Heart right ventricle (tissue), 16 donors: ENCODE data around the gene WDPCP. TPM values are rescaled to one million over a fixed set of nuclear protein-coding genes. Genes with fewer than 3 reads are reported as not detected.

ENCODE experiments used
- ATAC-seq, 8 donors: fragments of 200-7000 bp; cut with Tn5 transposase; one replicate each; pipeline ENCODE4 v1.9.1; 2020; ENCODE audit warnings: mild to moderate bottlenecking in 8 of 8, moderate library complexity in 8 of 8, moderate number of reproducible peaks in 1 of 8
- DNase-seq, 2 donors: peaks; one replicate each; pipeline ENCODE4 v3.0.0-alpha.2; 2020
- H3K27ac ChIP-seq, 10 donors: fragments of 200-600 bp; sonication (generic) in 2 of 10; one replicate each; pipeline versions ENCODE4 v1.5.0 to v1.8.0; 2020 to 2022; ENCODE audit warnings: mild to moderate bottlenecking in 3 of 10
- H3K27me3 ChIP-seq, 7 donors: fragments of 200-600 bp; one replicate each; pipeline ENCODE4 v1.8.0; 2021 to 2022; ENCODE audit warnings: mild to moderate bottlenecking in 2 of 7
- H3K36me3 ChIP-seq, 9 donors: fragments of 200-600 bp; sonication (generic) in 1 of 9; one replicate each; pipeline versions ENCODE4 v1.5.0 to v1.8.0; 2020 to 2022; ENCODE audit warnings: mild to moderate bottlenecking in 2 of 9
- H3K4me1 ChIP-seq, 9 donors: fragments of 200-600 bp; sonication (generic) in 1 of 9; one replicate each; pipeline versions ENCODE4 v1.5.0 to v1.8.0; 2020 to 2022; ENCODE audit warnings: mild to moderate bottlenecking in 4 of 9
- H3K4me3 ChIP-seq, 10 donors: fragments of 200-600 bp; sonication (generic) in 2 of 10; one replicate each; pipeline versions ENCODE4 v1.5.0 to v1.8.0; 2020 to 2022; ENCODE audit warnings: mild to moderate bottlenecking in 7 of 10, moderate library complexity in 2 of 10
- H3K9me3 ChIP-seq, 11 donors: fragments of 200-600 bp in 10 of 11; sonication (generic) in 2 of 11; one replicate each; pipeline versions ENCODE4 v1.5.0 to v1.8.0; 2013 to 2022; ENCODE audit warnings: mild to moderate bottlenecking in 2 of 11, control low read depth in 1 of 11, moderate library complexity in 1 of 11
- CTCF ChIP-seq, 9 donors: fragments of 200-600 bp; sonication (generic) in 2 of 9; IDR thresholded peaks; one replicate each; pipeline versions ENCODE4 v1.5.0 to v1.8.0; 2021 to 2022; ENCODE audit warnings: antibody characterized with exemption in 9 of 9, mild to moderate bottlenecking in 5 of 9, moderate library complexity in 1 of 9
- WGBS, 2 donors: extraction: QIAGEN DNeasy Blood & Tissue Kit; methylation state at CpG; one replicate each; pipeline ENCODE4 v1.1.7; 2013; ENCODE audit warnings: inconsistent platforms in 1 of 2; 5-methylcytosine and 5-hydroxymethylcytosine counted together
- intact Hi-C, 10 donors: fragments of 100-400 bp; cut with DNase I; formaldehyde crosslinking; loops; one replicate each; pipeline versions ENCODE4 v1.11.1 to v1.14.2; 2022
- polyA plus RNA-seq, 2 donors: library from polyadenylated mRNA; stranded (reverse); fragments of 200-250 nt; gene quantifications; one replicate each; pipeline ENCODE4 v1.2.3, GENCODE V29; 2013
- total RNA-seq, 10 donors: library from RNA; stranded (reverse); fragmentation: NEBNext Ultra II Directional in 3 of 10; extraction: Animal tissue kit (Norgen Biotek cat#: 25700) in 3 of 10; gene quantifications; one replicate each; pipeline versions ENCODE4 v1.2.1 to v1.2.4, GENCODE V29; 2021 to 2023
- donor health status: Arrhythmogenic right ventricular cardiomyopathy.
- donor health status: ischemic (EF 13 %, LVEDD 7.1; RV severe dilation, severe dysfunction).
- donor health status: healthy with polysubstance abuse.
- donor health status: DM: no; HTN: yes; CAD: no.
- donor health status: DM: no; HTN: no; CAD: no.
- donor health status: ischemic (EF 25% LVEDD 6.9; RV normal size, moderate dysfunction).
- donor health status: ischemic (EF 25% LVEDD 5.7; RV mildly dilated, moderate dysfunction).
- donor health status: healthy.
- donor health status: DM: yes; HTN: yes; CAD: no.
- donor health status: Ischemic cardiomyopathy.
- donor health status: ischemic (EF 35%, LVEDD 5.7; RV mildly dilated, moderate dysfunction).
- donor health status: nonischemic (EF 11% LVEDD 7.7; RV severe dilation, severe dysfunction).
- donor health status: DM: yes; HTN: yes; CAD: no.
- donor health status: PGD.
- donor health status: ischemic (EF 29% LVEDD 5.4; RV normal size, mild dysfunction).
- donor health status: nonischemic (EF 23%, LVEDD 6.1; RV moderate dilation, normal function).

WDPCP gene
- total and polyA plus RNA-seq, 12 donors: 3.7 to 36.6 (median 20.2) TPM

GRCh38 chr2:63272560-63272959, 315.7 kb downstream of the WDPCP start:
- Histone ChIP-seq H3K36me3 (no peaks in the 10 kb centered on the region), H3K4me1 (no peaks in the 10 kb centered on the region), H3K27me3 (no peaks in the 10 kb centered on the region), H3K27ac (no peak overlapping the region), H3K4me3 (no peak overlapping the region), H3K9me3 (peaks cover 0 to 74% (median 23%) of the 10 kb centered on the region in 11 donors)
- intact Hi-C loops: no loop called here
- ATAC-seq (no peak), DNase-seq (no peak)
- TF ChIP-seq CTCF (IDR thresholded peaks at IDR 0.05): no peak
- 93 to 97% methylated on average over 4 of the region's 4 CpGs for WGBS, 2 donors

GRCh38 chr2:63270717-63271116, 317.6 kb downstream of the WDPCP start:
- H3K9me3 ChIP-seq: peaks cover 0 to 73% (median 22%) of the 10 kb centered on the region in 11 donors

GRCh38 chr2:63268946-63269345, 319.3 kb downstream of the WDPCP start:
- TF ChIP-seq CTCF (IDR thresholded peaks at IDR 0.05): no peak
- no peak for ATAC-seq
- DNase-seq: no peak
- Histone ChIP-seq H3K27me3 (no peaks in the 10 kb centered on the region), H3K4me3 (no peak overlapping the region), H3K27ac (no peak overlapping the region), H3K4me1 (no peaks in the 10 kb centered on the region), H3K36me3 (no peaks in the 10 kb centered on the region), H3K9me3 (peaks cover 0 to 56% (median 18%) of the 10 kb centered on the region in 11 donors)
- intact Hi-C loops: no loop called here

More at GRCh38 chr2:63270717-63271116, 317.6 kb downstream of the WDPCP start:
- DNase-seq (no peak), ATAC-seq (no peak)
- Histone ChIP-seq H3K27ac (no peak overlapping the region), H3K27me3 (no peaks in the 10 kb centered on the region), H3K4me1 (no peaks in the 10 kb centered on the region), H3K36me3 (no peaks in the 10 kb centered on the region), H3K4me3 (no peak overlapping the region)
- 95 to 97% methylated on average over 3 of the region's 3 CpGs for WGBS, 2 donors
- intact Hi-C loops: no loop called here
- TF ChIP-seq CTCF (IDR thresholded peaks at IDR 0.05): no peak

GRCh38 chr2:63261137-63261621, 327.1 kb downstream of the WDPCP start:
- Histone ChIP-seq H3K9me3 (peaks cover 0 to 6% (median 0%) of the 10 kb centered on the region in 11 donors), H3K4me3 (no peak overlapping the region), H3K27ac (no peak overlapping the region), H3K27me3 (no peaks in the 10 kb centered on the region), H3K36me3 (no peaks in the 10 kb centered on the region), H3K4me1 (no peaks in the 10 kb centered on the region)
- intact Hi-C loops: no loop called here
- no peak for TF ChIP-seq CTCF (IDR thresholded peaks at IDR 0.05)
- 79 to 92% methylated on average over 2 of the region's 2 CpGs for WGBS, 2 donors
- ATAC-seq (no peak), DNase-seq (no peak)
